ENCODE measurements around the gene RASSF7. TPM values are rescaled to one million over a fixed set of nuclear protein-coding genes. Genes with fewer than 3 reads are reported as not detected.

The RASSF7 gene
- total and polyA plus RNA-seq, 11 donors: 1.1 to 15.5 (median 5.7) TPM

- Histone ChIP-seq H3K4me3 (peak overlapping the region in 10 of 12 donors; percentile 76 to 99 (median 86)), H3K27ac (peak overlapping the region in 1 of 12 donors; percentile 78), H3K4me1 (peaks cover 9 to 50% (median 32%) of the 10 kb centered on the region in 12 donors), H3K9me3 (no peaks in the 10 kb centered on the region), H3K36me3 (peaks cover 0 to 29% (median 20%) of the 10 kb centered on the region in 9 donors), H3K27me3 (peaks cover 3 to 19% (median 9%) of the 10 kb centered on the region in 9 donors)
- 90 to 95% (median 94%) methylated on average over 22 to 37 of the region's 37 CpGs for WGBS, 4 donors
- ATAC-seq (no peak), DNase-seq (peak in 1 of 5 donors; percentile 33)
- TF ChIP-seq CTCF (IDR thresholded peaks at IDR 0.05): no peak
- no peak for TF ChIP-seq POLR2A (IDR thresholded peaks at IDR 0.05)
- intact Hi-C loops (cut with DNase I): no loop called here
These were observed 27.0 kb upstream of the RASSF7 start for GRCh38 chr11:533586-534395.

GRCh38 chr11:534396-535209 is 26.2 kb upstream of the RASSF7 start:
- ATAC-seq: no peak
- Histone ChIP-seq H3K9me3 (no peaks in the 10 kb centered on the region), H3K4me1 (peaks cover 9 to 50% (median 32%) of the 10 kb centered on the region in 12 donors), H3K4me3 (peak overlapping the region; percentile 68 to 99 (median 86)), H3K27ac (peak overlapping the region; percentile 31 to 79 (median 50)), H3K27me3 (peaks cover 3 to 19% (median 9%) of the 10 kb centered on the region in 9 donors), H3K36me3 (peaks cover 0 to 29% (median 20%) of the 10 kb centered on the region in 9 donors)
- peak in 2 of 5 donors; percentile 21 to 51 for DNase-seq
- TF ChIP-seq POLR2A (IDR thresholded peaks at IDR 0.05): peak in 1 of 2 donors; percentile 20
- TF ChIP-seq CTCF (IDR thresholded peaks at IDR 0.05): no peak
- intact Hi-C loops (cut with DNase I): no loop called here
- 6 to 11% (median 10%) methylated on average over 33 to 66 of the region's 66 CpGs for WGBS, 4 donors

GRCh38 chr11:535210-535518 is 25.6 kb upstream of the RASSF7 start:
- DNase-seq (no peak), ATAC-seq (no peak)
- peaks cover 0 to 29% (median 20%) of the 10 kb centered on the region in 9 donors for H3K36me3 ChIP-seq
- intact Hi-C loops (cut with DNase I): no loop called here
- peaks cover 9 to 50% (median 32%) of the 10 kb centered on the region in 12 donors for H3K4me1 ChIP-seq
- TF ChIP-seq POLR2A (IDR thresholded peaks at IDR 0.05): no peak
- TF ChIP-seq CTCF (IDR thresholded peaks at IDR 0.05): no peak
- WGBS, 4 donors: 0 to 1% (median 1%) methylated on average over 5 to 56 of the region's 56 CpGs; no CpG with 5 or more reads in 1 of the 4 donors
- H3K27ac ChIP-seq: peak overlapping the region in 4 of 12 donors; percentile 56 to 92 (median 68)
- H3K4me3 ChIP-seq: peak overlapping the region; percentile 68 to 99 (median 86)
- H3K27me3 ChIP-seq: peaks cover 3 to 19% (median 9%) of the 10 kb centered on the region in 9 donors
- H3K9me3 ChIP-seq: no peaks in the 10 kb centered on the region
